Panc1 (cell line): ENCODE data around the gene SLC9A9. TPM values are rescaled to one million over a fixed set of nuclear protein-coding genes. Genes with fewer than 3 reads are reported as not detected.

ENCODE experiments used
- ATAC-seq: fragments of 200-7000 bp; cut with Tn5 transposase; 2 replicates; pipeline ENCODE4 v1.9.1; 2020; ENCODE audit warnings: mild to moderate bottlenecking, moderate library complexity
- BruUV-seq: library from RNA; stranded (reverse); fragments of 400-500 nt; replicated peaks from 2 replicates; lab custom pipeline; 2021; lab: Mats Ljungman, UMichigan
- CTCF ChIA-PET: fragments of 300-600 bp; sonication (Branson Sonifier 250); formaldehyde crosslinking; loops from one replicate; lab custom pipeline; 2022; ENCODE audit warnings: antibody characterized with exemption; lab: Charles Lee
- POLR2A ChIA-PET: fragments of 300-600 bp; sonication (Branson Sonifier 250); formaldehyde crosslinking; loops from one replicate; lab custom pipeline; 2022; ENCODE audit warnings: antibody characterized with exemption; lab: Charles Lee
- DNase-seq: peaks from one replicate; pipeline ENCODE4 v3.0.0-alpha.2; 2010; ENCODE audit warnings: low read depth, low spot score
- H3K27ac ChIP-seq: 2 replicates; pipeline ENCODE4 v1.5.1; 2011; ENCODE audit warnings: mild to moderate bottlenecking, low read length, inconsistent platforms
- H3K27me3 ChIP-seq: fragments of 200-500 bp; sonication (Bioruptor generic); 2 replicates; pipeline ENCODE4 v1.6.0; 2014; ENCODE audit warnings: low read length, inconsistent platforms; ENCODE audit not compliant: control insufficient read depth, insufficient read depth
- H3K36me3 ChIP-seq: fragments of 200-500 bp; sonication (Bioruptor generic); 2 replicates; pipeline ENCODE4 v1.5.1; 2014; ENCODE audit warnings: inconsistent platforms, mild to moderate bottlenecking, low read length, moderate library complexity; ENCODE audit not compliant: control insufficient read depth, insufficient read depth
- H3K4me1 ChIP-seq: 2 replicates; pipeline ENCODE4 v1.5.1; 2011; ENCODE audit warnings: inconsistent platforms, mild to moderate bottlenecking, low read length, moderate library complexity; ENCODE audit not compliant: control insufficient read depth, insufficient read depth
- H3K4me3 ChIP-seq, 2 experiments: 2 replicates each; pipeline ENCODE4 v1.5.1; 2011 to 2012; ENCODE audit warnings: low read depth in 2 of 2, low read length in 2 of 2, mild to moderate bottlenecking in 2 of 2, inconsistent platforms in 1 of 2, moderate library complexity in 1 of 2
- H3K9me3 ChIP-seq: fragments of 200-500 bp; sonication (Bioruptor generic); 2 replicates; pipeline ENCODE4 v1.5.1; 2014; ENCODE audit warnings: low read depth, mild to moderate bottlenecking, inconsistent platforms, low read length, moderate library complexity; ENCODE audit not compliant: control insufficient read depth, insufficient read depth
- CTCF ChIP-seq: fragments of 450-650 bp; IDR thresholded peaks from 2 replicates; pipeline ENCODE4 v1.5.1; 2017; ENCODE audit warnings: mild to moderate bottlenecking
- POLR2AphosphoS5 ChIP-seq: IDR thresholded peaks from 2 replicates; pipeline ENCODE4 v1.6.1; 2012; ENCODE audit warnings: mild to moderate bottlenecking, low read depth, low read length, moderate library complexity
- REST ChIP-seq, 2 experiments: IDR thresholded peaks; 2 replicates each; pipeline ENCODE4 v1.6.1; 2011 to 2012; ENCODE audit warnings: low read depth in 2 of 2, control low read depth in 1 of 2, low read length in 1 of 2, mild to moderate bottlenecking in 1 of 2, moderate library complexity in 1 of 2; ENCODE audit not compliant: insufficient read depth in 1 of 2
- SIN3A ChIP-seq: IDR thresholded peaks from 2 replicates; pipeline ENCODE4 v1.6.1; 2012; ENCODE audit warnings: low read depth, mild to moderate bottlenecking, low read length, moderate library complexity, borderline replicate concordance; ENCODE audit not compliant: insufficient read depth
- TCF7L2 ChIP-seq: IDR thresholded peaks from 2 replicates; pipeline ENCODE4 v1.6.1; 2011; ENCODE audit warnings: mild to moderate bottlenecking, low read depth, low read length, inconsistent platforms
- in situ Hi-C: cut with HindIII; loops from 2 replicates; pipeline ENCODE4 v1.10.0; 2016; ENCODE audit warnings: low sequenced_read_pairs, low pct_unique_long_range_greater_than_20kb
- intact Hi-C: fragments of 100-400 bp; cut with micrococcal nuclease; formaldehyde crosslinking; loops from one replicate; pipeline ENCODE4 v1.10.0; 2022; ENCODE audit not compliant: unreplicated experiment
- total RNA-seq: library from RNA; stranded (reverse); gene quantifications from one replicate; pipeline ENCODE4 v1.2.1, GENCODE V29; 2021; ENCODE audit not compliant: unreplicated experiment

The SLC9A9 gene
- total RNA-seq, 1 experiment from 2014 or later: not detected

- intact Hi-C loops: no loop called here
- DNase-seq (no peak), ATAC-seq (no peak)
- Histone ChIP-seq H3K27ac (no peak overlapping the region), H3K4me1 (no peaks in the 10 kb centered on the region), H3K27me3 (no peaks in the 10 kb centered on the region), H3K36me3 (no peaks in the 10 kb centered on the region), H3K4me3 (no peak overlapping the region), H3K9me3 (no peaks in the 10 kb centered on the region)
- ChIA-PET POLR2A (no interaction called here), CTCF (no interaction called here)
- no TSS peak for BruUV-seq
- in situ Hi-C loops: no loop called here
- TF ChIP-seq POLR2AphosphoS5: no peak
- TF ChIP-seq TCF7L2: no peak
- TF ChIP-seq CTCF: no peak
- TF ChIP-seq SIN3A: no peak
- TF ChIP-seq REST (IDR thresholded peaks at IDR 0.05; ENCODE audit: insufficient read depth in 1 of 2, low read depth in 2 of 2, low read length in 1 of 2): no peak
Observed at GRCh38 chr3:143471705-143472104, 376.6 kb downstream of the SLC9A9 start.

GRCh38 chr3:143469159-143469558, 379.1 kb downstream of the SLC9A9 start:
- no peak for ATAC-seq
- Histone ChIP-seq H3K27ac (no peak overlapping the region), H3K4me1 (no peaks in the 10 kb centered on the region), H3K9me3 (no peaks in the 10 kb centered on the region), H3K4me3 (no peak overlapping the region), H3K27me3 (no peaks in the 10 kb centered on the region), H3K36me3 (no peaks in the 10 kb centered on the region)
- ChIA-PET CTCF (no interaction called here), POLR2A (no interaction called here)
- BruUV-seq: no TSS peak
- DNase-seq: no peak
- in situ Hi-C loops (no loop called here), intact Hi-C loops (no loop called here)
- TF ChIP-seq TCF7L2 (no peak), CTCF (no peak), REST (IDR thresholded peaks at IDR 0.05; ENCODE audit: insufficient read depth in 1 of 2, low read depth in 2 of 2, low read length in 1 of 2) (no peak), SIN3A (no peak), POLR2AphosphoS5 (no peak)
